Inferior parietal cortex (tissue), 1 donor: ENCODE data around the gene GALNT10.

Experiments used
- DNase-seq: peaks from one replicate; pipeline ENCODE4 v3.0.0-alpha.2; 2016; ENCODE audit errors: extremely low spot score

The GALNT10 gene

DNA sequence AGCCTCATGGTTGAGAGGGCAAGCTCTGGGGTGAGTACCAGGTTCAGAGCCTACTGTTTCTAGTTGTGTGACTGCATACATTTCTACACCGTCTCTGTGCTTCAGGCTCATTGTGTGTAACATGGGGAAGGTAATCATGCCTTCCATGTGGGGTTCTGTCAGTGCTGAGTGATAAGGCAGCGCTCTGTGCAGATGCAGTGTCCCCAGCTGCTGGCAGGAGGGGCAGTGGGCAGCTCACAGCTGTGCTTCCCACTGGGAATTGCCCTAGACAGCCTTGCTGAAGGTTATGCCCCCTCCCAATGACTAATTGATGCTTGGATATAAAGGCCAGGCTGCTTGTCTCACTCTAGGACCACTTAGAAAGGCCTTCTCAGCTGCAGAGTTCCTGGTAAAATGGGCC, 133.5 kb downstream of the GALNT10 start:
- no peak for DNase-seq

DNA sequence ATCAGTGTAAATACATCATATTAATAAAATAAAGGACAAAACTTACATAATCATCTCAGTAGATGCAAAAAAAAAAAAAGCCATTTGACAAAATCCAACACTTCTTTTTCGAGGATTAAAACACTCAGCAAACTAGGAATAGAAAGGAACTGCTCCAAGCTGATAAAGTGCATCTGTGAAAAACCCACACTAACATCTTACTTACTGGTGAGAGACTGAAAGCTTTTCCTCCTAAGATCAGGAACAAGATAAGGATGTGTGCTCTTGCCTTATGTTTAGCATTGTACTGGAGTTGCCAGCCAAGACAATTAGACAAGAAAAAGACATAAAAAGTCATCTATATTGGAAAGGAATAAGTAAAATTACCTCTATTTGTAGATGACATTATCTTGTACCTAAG, 135.0 kb downstream of the GALNT10 start:
- DNase-seq = no peak

DNA sequence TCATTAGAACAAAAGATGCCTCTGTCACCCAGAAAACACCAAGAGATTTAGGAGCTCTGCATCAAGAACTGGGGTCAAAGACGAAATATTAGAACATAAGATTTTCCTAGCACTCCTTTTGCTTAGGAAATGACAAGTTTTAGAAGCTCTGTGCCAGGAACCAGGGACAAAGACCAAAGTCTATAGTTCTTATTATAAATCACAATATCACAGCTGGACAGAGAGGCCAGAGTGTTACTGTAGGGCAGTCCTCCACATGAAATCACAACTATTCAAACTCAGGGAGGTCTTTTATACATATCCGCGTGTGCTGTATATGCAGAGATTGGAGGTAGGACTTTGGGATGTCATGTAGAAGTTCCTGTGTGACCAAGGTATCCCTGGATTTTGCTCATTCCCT, 138.5 kb downstream of the GALNT10 start:
- no peak for DNase-seq

DNA sequence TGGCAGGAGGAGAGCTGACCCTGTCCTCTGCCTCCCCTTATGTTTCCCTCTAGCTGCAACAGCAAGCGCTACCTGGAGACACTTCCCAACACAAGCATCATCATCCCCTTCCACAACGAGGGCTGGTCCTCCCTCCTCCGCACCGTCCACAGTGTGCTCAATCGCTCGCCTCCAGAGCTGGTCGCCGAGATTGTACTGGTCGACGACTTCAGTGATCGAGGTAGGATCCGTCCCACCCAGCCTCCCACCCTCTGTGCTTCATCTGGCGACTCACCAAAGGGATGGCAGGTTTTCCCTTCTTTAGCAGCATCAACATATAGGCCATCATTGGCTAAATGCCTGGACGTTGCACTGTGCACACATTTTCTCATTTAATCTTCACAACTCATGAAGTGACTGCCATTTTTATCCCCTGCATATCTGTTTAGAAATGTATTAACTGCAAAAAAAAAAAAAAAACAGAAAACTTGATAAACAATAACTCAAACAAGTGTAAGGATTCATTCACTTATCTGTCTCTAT, 139.0 kb downstream of the GALNT10 start:
- DNase-seq = no peak

DNA sequence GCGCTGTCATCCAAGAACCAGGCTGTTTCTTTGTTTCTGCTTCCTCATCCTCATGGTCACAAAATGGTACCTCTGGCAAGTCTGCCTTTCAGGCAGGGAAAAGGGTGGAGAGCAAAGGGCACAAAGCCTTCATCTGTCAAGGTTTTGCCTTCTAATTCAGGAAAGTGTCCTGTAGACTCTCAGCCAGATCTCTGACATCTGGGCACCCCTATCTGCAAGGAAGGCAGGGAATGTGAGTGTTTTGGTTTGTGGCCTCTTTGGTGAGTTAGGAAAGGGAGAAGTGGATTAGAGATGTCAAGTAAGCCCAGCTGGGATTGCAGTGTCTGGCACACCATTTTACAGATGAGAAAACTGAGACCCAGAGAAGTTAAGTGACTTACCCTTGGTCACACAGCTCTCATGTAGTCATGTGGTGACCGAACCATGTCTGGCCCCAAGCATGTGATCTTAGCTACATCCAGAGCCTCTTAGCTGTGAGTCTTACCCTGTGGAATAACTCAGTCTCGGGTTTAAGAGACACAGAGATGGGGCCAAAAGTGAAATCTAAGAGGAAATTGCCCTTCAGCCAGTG, 139.6 kb downstream of the GALNT10 start:
- no peak for DNase-seq

DNA sequence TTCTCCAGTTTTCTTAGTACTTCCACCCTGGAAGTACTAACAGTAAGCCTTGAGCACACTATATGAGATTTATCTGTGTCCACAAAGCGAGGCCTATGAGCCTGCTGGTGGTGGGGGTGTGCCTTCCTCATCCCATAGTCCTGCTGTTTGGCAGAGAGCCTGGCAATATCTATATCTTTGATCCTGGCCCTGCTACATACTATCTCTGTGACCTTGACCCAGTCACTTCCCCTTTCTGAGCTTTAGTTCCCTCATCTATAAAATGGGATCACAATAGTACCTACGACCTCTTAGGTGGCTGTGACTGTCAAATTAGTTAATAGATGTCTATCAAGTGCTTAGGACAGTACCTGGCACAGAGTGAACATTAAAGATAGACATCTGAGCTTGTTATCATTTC, 140.7 kb downstream of the GALNT10 start:
- DNase-seq = no peak

DNA sequence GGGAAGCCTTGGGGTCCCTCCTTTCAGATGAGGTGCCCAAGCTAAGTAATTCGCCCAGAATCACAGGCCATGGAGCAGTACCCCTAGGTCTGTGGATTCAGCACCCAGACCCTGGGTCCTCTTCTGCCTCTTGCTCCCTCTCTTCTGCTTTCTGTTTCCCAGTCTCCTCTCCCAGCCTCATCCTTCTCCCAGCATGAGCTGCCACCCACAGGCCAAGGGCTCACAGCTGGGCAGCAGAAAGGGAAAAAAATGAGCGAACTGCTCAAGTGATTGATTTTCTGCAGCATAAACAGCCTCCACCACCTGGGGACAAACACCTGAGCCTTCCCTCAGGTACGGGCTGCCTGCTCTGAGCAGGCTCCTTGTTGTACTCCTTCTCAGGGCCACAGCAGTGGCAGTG, 141.4 kb downstream of the GALNT10 start:
- DNase-seq = no peak

DNA sequence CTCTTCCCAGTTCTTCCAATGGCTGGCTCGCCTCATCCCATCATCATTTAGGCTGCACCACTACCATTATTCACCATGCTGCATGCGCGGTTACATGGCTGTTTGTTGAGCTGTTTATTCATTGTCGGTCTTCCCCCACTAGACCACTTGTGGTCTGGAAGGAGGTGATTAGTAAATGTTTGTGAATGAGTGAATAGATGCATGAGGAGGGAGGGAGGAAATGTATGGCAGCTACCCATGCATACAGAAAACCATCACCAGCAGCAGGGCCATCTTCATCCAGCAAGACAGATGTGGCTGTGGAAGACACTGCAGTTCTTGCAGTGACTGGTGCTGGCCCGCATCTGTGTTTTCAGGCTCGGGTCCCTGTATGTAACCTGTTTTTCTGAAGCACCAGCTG, 141.9 kb downstream of the GALNT10 start:
- DNase-seq = no peak

DNA sequence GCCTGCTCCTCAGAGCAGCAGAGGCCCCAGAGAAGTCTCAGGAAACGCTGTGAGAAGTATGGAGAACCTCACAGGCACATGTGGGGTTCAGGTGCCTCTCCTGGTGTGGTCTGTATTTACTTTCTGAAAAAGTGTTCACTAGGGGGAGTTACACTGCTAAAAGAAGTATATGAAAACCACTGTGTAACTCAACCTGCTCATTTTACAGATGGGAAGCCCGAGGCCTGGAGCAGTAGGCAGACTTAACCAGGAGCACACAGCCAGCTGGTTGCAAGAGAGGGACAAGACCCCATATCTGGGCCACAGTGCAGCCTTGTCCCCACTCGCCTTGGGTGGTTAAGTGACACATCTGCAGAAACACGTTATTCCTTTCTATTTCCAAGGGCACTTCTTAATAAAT, 142.5 kb downstream of the GALNT10 start:
- DNase-seq = no peak

DNA sequence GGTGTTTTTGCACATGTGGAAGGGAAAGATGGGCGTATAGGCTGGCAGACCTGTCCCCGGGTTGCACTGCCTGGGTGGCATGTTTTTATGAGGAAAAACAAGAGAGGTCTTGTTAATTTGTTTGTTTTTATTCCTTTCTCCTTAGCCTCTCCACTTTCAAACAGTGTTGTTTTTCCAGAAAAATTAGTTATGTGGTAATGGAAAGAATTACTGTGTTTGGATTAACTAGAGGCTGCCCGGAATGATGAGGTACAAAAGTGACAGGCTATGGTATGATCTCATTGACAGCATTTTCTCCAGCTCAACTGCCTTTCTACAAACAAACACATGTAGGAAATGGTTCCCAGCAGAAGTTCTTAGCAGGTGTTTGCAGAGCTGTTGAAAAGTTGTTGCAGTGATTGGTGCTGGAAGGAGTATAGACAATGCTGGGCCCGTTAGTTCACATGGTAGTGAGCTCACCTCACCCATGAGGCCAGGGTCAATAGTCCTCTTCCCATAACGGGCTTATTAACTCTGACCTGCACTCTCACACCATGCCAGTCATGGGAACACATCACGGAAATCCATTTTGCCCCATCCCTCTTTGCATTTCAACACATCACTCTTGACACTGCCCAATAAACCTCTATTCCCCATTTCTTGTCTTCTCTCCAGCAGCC, 144.0 kb downstream of the GALNT10 start:
- no peak for DNase-seq

DNA sequence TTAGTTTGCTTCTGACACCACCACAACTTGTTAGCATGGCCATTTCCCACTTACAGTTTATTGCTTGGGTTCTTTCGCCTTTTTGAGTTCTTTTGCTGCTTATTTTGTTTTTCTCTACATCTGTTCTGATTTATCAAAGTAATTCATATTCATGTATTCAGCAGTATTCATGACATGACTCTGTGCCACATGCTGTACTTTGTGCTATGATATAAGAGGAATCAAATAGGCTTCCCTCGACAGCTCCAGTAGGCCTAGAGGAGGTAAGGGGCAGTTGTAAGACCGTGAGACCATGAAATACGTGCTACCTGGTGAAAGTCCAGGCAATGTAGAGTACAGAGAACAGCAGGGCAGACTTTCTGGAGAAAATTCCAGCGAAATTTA, 144.5 kb downstream of the GALNT10 start:
- DNase-seq = no peak

DNA sequence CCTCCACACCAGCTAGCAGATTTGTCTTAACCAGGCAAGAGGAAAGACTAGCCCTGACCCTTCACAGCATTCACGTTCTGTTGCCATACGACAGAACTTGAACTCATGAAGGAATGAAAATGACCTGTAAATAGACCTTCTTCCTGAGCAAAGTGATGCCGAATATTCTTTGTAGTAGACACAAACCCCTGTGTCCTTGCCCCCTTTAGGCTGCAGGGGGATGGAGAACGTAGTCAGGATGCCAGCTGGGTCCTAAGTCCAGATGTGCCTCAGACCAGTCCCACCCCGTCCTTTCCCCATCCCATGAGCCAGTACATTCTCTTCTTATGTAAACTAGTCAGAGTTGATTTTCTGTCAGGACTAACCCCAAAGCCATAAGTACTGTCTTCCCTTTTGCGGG, 151.1 kb downstream of the GALNT10 start:
- DNase-seq = no peak

DNA sequence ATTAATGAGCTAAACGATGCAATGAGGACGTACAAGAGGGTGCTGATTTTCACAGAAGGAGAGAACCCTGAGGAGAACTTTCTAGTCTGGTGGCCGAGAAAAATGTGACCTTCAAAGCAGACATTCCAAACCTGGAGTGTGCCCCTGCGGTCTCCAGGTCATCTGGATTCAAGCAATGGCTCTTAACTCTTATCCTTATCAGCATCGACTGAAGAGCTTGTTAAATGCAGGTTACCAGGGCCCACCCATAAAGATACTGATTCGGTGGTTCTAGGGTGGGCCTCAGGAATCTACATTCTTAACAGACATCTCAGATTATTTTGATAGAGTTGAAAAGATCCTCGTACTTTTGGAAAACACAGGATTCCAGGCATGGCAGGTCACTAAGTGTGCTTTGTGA, 151.7 kb downstream of the GALNT10 start:
- no peak for DNase-seq

DNA sequence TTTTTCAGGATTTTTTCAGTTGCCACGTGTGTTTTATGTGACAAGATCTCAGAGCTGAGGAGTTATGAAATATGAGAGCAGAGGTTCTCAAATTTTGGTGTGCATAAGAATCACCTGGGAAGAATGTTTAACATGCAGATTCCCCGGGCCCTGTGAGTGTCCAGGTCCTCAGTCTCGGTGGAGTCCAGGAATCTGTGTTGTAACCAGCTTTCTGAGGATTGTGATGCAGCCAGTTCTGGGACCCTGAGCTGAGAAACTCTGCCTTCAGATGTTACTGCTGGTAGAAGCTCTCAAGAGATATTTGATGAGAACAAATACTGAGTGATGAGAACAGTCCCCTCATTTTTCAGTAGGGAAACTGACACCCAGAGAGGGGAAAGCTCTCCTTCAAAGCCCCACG, 152.4 kb downstream of the GALNT10 start:
- no peak for DNase-seq

DNA sequence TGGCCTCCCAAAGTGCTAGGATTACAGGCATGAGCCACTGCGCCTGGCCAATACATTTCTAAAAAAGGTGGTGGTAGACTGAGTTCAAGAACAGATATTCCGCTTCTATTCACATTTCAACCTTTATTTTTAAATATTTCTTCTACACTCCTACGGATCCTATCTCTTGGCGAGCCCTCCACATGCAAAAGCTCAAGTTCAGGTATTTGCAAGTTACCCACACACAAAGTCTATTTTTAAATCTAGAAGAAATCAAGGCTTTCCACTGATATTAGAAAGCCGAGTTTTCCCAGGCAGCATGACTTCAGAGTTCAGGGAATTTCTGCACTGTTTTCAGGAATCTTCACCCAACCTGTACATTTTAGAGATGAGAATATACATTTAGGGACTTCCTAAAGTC, 153.9 kb downstream of the GALNT10 start:
- DNase-seq = no peak

DNA sequence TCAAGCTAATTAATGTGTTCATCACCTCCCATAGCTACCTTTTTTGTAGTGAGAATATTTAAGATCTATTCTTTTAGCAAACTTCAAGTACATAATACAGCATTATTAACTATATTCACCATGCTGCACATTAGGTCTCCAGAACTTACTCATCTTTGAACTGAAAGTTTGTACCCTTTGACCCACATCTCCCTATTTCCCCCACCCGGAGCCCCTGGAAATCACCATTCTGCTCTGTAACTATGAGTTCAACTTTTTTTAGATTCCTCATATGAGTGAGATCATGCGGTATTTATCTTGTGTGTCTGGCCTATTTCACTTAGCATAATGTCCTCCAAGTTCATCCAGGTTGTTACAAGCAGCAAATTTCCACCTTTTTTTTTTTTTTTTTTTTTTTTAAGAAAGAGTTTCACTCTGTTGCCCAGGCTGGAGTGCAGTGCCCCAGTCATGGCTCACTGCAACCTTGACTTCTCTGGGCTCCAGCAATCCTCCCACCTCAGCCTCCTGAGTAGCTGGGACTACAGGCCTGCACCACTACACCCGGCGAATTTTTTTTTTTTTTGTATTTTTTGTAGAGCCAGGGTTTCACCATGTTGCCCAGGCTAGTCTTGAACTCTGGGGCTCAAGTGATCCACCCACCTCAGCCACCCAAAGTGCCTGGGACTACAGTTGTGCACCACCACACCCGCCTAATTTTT, 154.9 kb downstream of the GALNT10 start:
- no peak for DNase-seq

DNA sequence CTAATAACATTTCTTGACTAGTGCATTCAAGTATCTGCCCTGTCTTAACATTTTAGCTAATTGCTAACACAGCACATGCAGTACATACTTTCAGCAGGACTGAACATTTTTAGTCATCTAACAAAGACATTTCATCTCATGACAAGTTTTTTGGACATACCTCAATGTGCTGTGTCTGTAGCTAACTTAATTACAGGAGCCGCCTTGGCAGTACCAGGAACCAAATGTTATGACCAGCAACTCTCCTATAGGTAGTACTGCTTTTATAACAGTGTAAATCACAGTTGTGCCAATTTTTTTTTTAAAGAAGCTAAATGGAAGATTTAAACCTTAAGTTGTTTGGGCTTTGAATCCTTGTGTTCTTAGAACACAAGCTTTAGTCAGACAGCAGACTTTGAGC, 155.9 kb downstream of the GALNT10 start:
- no peak for DNase-seq

DNA sequence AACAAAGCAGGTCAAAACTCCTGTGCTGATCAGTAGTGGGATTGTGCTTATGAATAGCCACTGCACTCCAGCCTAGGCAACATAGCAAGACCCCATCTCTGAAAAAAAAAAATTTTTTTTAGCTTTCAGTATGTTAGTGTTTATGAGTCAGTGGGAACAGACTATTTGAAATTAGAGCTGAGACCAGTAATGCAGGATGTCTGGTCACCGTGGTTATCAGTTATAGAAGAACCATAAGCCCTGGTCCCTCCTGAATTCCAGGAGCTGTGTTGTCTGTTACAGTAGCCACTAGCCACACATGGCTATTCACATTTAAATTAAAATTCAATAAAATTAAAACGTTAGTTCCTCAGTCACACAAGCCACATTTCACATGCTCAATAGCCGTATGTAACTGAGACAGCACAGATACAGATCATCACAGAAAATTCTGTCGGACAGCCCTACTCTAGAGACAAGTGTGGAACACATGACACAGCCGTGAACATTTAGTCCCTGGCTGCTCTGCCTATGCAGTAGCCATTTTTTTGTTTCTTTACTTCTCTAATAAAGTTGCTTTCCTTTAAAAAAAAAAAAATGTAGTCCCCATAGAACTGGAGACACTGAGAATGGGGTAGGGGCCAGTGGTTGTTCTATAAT, 159.2 kb downstream of the GALNT10 start:
- no peak for DNase-seq

DNA sequence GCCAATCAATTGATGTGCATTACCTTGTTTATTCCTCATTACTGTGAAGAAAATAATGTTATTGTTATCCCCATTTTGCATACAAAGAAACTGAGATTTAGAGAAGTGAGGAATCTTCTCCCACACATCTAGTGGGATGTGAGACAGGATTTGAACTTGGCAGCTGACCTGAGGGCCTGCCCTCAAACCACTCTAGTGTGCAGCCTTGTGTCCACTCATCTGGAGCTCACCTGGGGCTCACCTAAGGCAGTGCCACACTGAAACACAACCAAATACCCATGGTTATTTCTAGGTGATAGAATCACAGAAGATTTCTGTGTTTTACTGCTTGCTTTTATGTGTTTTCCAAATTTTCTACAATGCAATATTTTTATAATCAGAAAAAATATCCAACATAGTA, 160.6 kb downstream of the GALNT10 start:
- no peak for DNase-seq

DNA sequence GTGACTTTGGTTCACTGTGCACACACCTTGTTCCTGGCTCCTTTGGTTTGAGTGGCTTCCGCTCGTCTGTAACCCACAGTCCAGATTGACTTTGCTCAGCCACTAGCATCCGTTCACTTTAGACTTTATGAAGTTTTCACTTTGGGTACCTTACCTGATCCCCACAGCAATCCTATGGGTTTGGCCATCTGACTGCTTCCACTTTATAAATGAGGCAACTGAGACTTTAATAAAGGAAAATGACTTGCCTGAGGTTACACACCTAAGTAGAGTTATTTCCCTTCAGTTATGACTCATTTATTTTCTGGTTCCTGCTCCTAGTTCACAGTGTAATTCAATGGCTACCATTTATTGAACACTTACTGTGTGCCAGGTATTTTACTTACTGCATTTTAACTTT, 161.0 kb downstream of the GALNT10 start:
- DNase-seq = no peak

DNA sequence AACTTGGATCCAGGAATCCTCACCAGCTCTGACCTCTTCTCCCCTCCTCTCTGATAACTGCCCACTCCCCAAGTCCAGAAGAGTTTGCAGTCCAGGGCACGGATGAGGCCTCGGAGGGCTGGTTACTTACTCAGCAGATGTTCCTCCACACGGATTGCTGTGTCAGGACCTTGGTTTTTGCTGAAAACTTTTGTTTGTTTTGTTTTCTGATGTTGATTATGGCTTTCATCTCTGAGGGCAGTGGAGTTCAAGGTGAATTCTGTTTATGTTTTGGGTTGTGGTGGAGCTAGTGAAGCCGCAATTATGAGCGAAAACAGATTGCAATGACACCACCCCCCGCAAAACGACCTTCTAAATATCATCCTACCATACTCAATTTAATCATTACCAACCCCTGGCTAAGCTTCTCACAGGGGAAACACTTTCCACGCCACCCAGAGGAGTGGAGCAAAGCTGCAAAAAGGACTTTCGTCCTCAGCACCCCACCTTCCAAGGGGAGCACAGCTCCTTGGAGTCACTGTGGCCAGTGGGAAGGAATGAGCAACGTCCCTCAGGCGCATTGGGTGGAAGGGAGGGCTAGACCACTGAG, 162.5 kb downstream of the GALNT10 start:
- no peak for DNase-seq

DNA sequence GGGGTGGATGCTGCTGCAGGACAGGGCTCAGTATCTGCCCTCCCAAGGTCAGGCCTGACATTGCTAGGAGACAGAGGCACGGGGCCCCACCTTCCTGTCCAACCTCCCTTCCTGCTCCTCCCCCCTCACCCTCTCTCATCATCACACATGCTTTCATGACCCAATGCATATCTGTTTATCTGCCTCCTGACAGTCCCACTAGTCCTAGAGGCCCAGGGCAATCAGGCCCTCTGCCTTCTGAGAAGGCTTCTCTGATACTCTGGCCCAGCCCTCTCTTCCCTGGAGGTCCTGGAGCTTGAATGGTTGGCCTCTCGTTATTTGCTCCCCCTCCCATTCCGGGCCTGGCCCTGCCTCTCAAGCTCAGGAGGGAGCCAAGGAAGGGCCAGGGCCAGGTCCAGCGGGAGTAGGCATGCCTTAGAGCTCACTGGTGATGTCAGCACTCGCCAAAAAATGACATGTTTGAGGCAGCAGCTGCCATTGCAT, 164.6 kb downstream of the GALNT10 start:
- no peak for DNase-seq
